Measurements from ENCODE around the gene B3GALNT2.

Gene B3GALNT2

DNA sequence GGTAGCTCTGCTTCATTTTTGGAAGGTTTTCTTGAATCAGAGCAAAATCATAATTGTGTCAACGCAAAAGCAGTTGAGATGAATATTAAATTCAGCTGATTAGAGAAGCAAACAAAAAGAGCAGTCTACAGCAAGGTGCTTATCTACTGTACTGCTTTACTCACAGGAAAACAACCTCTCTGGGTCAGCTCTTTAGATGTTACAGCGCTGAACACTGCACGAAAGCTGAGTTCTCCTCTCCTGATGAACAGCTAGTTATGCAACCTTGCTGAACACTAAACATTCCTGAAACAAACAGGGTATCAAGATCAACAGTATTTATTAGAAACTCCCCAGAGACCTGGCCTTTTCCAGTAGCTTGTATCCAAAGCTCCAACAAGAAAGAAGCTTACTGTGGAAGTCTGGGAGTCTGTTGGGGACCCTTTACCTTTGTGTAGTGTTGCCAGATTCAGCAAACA lies 95.7 kb downstream of the B3GALNT2 start:
- DNase-seq: no peak

DNA sequence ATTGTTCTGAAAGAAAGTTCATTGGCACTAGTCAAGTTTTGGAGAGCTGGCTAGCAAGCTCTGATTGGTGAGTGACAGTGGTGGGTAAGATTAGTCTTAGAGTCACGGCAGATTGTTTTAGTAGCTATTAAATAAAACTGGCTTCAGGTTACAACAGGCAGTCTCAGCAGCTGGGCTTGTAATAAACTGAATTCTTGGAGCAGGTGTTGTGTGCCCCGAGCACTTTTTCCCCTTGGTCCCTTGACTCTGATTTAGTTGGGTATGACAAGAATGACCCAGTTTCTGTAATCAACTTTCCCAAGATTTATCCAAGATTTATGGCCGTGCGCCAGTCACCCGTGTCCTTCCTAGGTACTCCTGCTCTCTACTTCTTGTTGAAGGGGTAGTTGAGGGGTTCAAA lies 96.8 kb downstream of the B3GALNT2 start:
- no peak for DNase-seq

GRCh38 chr1:235404190-235404589 lies 100.1 kb downstream of the B3GALNT2 start:
- no peak for DNase-seq

DNA sequence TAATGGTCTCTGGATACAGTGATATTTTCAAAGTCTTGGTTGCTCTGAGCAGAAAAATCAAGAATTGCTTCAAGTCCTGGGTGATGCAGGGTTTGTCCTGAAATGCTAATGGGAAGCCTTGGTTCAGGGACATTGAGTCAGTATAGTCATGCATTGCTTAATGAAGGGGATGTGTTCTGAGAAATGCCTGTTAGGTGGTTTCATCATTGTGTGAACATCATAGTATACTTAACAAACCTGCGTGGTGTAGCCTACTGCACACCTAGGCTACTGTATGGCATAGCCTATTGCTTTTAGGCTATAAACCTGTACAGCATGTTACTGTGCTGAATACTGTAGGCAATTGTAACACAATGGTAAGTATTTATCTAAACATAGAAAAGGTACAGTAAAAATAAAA lies 100.7 kb downstream of the B3GALNT2 start:
- DNase-seq: no peak

- no peak for DNase-seq
Measured at GRCh38 chr1:235402457-235403200, 101.6 kb downstream of the B3GALNT2 start.

- no peak for DNase-seq
Measured at GRCh38 chr1:235401251-235401650, 103.0 kb downstream of the B3GALNT2 start.

Data from islet precursor cell (in vitro differentiated cells).